HG03097 (cell line): ENCODE results near the gene FIGNL1.

Experiments
- ATAC-seq: cut with Tn5 transposase; IDR thresholded peaks from one replicate; pipeline ENCODE4 v1.9.1; 2021; ENCODE audit not compliant: unreplicated experiment, low FRiP score

Gene FIGNL1

DNA sequence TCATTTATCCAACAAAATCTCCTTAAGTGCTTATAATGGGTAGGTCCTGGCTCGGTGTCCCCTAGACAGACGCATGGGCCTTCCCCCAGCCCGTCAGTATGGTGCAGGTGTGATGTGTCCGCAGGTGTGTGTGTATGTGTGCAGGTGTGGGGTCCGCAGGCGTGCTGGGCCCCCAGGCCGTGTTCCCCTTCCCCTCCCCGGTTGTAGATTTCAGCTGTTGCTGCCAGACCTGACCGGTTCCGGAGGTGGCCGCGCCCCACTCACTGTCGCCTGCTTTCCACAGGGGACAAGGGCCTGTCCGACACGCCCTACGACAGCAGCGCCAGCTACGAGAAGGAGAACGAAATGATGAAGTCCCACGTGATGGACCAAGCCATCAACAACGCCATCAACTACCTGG, 50.5 kb downstream of the FIGNL1 start:
- ATAC-seq: no peak

- ATAC-seq: no peak
Measured at GRCh38 chr7:50399206-50399605, 50.9 kb downstream of the FIGNL1 start.

- ATAC-seq: no peak
Measured at GRCh38 chr7:50397971-50398324, 52.2 kb downstream of the FIGNL1 start.

GRCh38 chr7:50397320-50397970, 52.7 kb downstream of the FIGNL1 start:
- no peak for ATAC-seq

- no peak for ATAC-seq
Measured at GRCh38 chr7:50396856-50397255, 53.3 kb downstream of the FIGNL1 start.

- ATAC-seq: no peak
Measured at GRCh38 chr7:50394315-50394714, 55.8 kb downstream of the FIGNL1 start.
